ENCODE results near the gene CC2D1B. TPM values are rescaled to one million over a fixed set of nuclear protein-coding genes. Genes with fewer than 3 reads are reported as not detected.

The CC2D1B gene
- total and polyA plus RNA-seq, 9 of the 15 experiments (the other 6 are each of a cell fraction or from before 2014, with no cell fraction given), result 1.2 to 33.6 (median 25.5) TPM

GRCh38 chr1:52404975-52405338 is 39.0 kb upstream of the CC2D1B start (continued):
- TF ChIP-seq, protein P1, sequence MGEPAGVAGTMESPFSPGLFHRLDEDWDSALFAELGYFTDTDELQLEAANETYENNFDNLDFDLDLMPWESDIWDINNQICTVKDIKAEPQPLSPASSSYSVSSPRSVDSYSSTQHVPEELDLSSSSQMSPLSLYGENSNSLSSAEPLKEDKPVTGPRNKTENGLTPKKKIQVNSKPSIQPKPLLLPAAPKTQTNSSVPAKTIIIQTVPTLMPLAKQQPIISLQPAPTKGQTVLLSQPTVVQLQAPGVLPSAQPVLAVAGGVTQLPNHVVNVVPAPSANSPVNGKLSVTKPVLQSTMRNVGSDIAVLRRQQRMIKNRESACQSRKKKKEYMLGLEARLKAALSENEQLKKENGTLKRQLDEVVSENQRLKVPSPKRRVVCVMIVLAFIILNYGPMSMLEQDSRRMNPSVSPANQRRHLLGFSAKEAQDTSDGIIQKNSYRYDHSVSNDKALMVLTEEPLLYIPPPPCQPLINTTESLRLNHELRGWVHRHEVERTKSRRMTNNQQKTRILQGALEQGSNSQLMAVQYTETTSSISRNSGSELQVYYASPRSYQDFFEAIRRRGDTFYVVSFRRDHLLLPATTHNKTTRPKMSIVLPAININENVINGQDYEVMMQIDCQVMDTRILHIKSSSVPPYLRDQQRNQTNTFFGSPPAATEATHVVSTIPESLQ (CRISPR knock-in tag; IDR thresholded peaks at IDR 0.05), result no peak
- TF ChIP-seq ZKSCAN8 (CRISPR knock-in tag; IDR thresholded peaks at IDR 0.05) (no peak), ARNT (IDR thresholded peaks at IDR 0.05) (0 out of 4 replicates have a peak, but pooled peaks of 1 of the 2 experiments have one; percentile 3), ELK1 (CRISPR knock-in tag; IDR thresholded peaks at IDR 0.05) (no peak), EZH2 (IDR thresholded peaks at IDR 0.05; ENCODE audit: borderline replicate concordance, low read depth, low read length) (no peak), NFE2 (IDR thresholded peaks at IDR 0.05; ENCODE audit: low read depth) (no peak), MECOM (CRISPR knock-in tag; IDR thresholded peaks at IDR 0.05) (no peak), TRIM24 (IDR thresholded peaks at IDR 0.05) (no peak), CREB1 (IDR thresholded peaks at IDR 0.05) (no peak), CREB1 (CRISPR knock-in tag; IDR thresholded peaks at IDR 0.05) (no peak), SAP30 (IDR thresholded peaks at IDR 0.05; ENCODE audit: borderline replicate concordance, insufficient read depth, low read depth, low read length, poor library complexity, severe bottlenecking) (no peak), ESRRB (CRISPR knock-in tag; IDR thresholded peaks at IDR 0.05; ENCODE audit: borderline replicate concordance) (no peak), BRD9 (IDR thresholded peaks at IDR 0.05; ENCODE audit: low read depth, partially characterized antibody) (no peak), LEF1 (IDR thresholded peaks at IDR 0.05) (0 out of 2 replicates have a peak, but pooled peaks have one; percentile 2), CHCHD3 (CRISPR knock-in tag; IDR thresholded peaks at IDR 0.05) (no peak), BRF2 (IDR thresholded peaks at IDR 0.05; ENCODE audit: borderline replicate concordance, insufficient read depth, insufficient read length) (no peak), POLR2AphosphoS2 (IDR thresholded peaks at IDR 0.05; ENCODE audit: low read length) (no peak), TCF7 (IDR thresholded peaks at IDR 0.05; ENCODE audit: borderline replicate concordance) (no peak), ZNF175 (CRISPR knock-in tag; IDR thresholded peaks at IDR 0.05; ENCODE audit: low read depth) (0 out of 2 replicates have a peak, but pooled peaks have one; percentile 0), BACH1 (tag; IDR thresholded peaks at IDR 0.05) (no peak), SMAD4 (CRISPR knock-in tag; conservative IDR thresholded peaks at IDR 0.05) (0 out of 2 replicates have a peak, but pooled peaks have one; percentile 3), HNRNPLL (IDR thresholded peaks at IDR 0.05; ENCODE audit: low read depth, low read length, poor library complexity, severe bottlenecking) (no peak)
- TF ChIP-seq, protein P2, sequence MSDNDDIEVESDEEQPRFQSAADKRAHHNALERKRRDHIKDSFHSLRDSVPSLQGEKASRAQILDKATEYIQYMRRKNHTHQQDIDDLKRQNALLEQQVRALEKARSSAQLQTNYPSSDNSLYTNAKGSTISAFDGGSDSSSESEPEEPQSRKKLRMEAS (CRISPR knock-in tag; IDR thresholded peaks at IDR 0.05), result no peak
- TF ChIP-seq, protein P3, sequence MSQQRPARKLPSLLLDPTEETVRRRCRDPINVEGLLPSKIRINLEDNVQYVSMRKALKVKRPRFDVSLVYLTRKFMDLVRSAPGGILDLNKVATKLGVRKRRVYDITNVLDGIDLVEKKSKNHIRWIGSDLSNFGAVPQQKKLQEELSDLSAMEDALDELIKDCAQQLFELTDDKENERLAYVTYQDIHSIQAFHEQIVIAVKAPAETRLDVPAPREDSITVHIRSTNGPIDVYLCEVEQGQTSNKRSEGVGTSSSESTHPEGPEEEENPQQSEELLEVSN (IDR thresholded peaks at IDR 0.05; ENCODE audit: borderline replicate concordance in 1 of 2, extremely low read depth in 1 of 2, insufficient read depth in 1 of 2, insufficient read length in 1 of 2, low read depth in 1 of 2, low read length in 1 of 2, poor library complexity in 1 of 2, severe bottlenecking in 1 of 2), result no peak
